Smooth muscle cell of the brain vasculature (primary cell): Measurements from ENCODE around the gene NDST3.

Source experiments
- DNase-seq: peaks from one replicate; pipeline ENCODE4 v3.0.0-alpha.2; 2012; ENCODE audit warnings: low read depth, low spot score

The NDST3 gene

GRCh38 chr4:118081434-118081833 lies 47.1 kb downstream of the NDST3 start:
- DNase-seq = no peak

- DNase-seq = no peak
Measured at GRCh38 chr4:118082182-118082581, 47.9 kb downstream of the NDST3 start.

- DNase-seq = no peak
Measured at GRCh38 chr4:118085700-118086099, 51.4 kb downstream of the NDST3 start.

DNA sequence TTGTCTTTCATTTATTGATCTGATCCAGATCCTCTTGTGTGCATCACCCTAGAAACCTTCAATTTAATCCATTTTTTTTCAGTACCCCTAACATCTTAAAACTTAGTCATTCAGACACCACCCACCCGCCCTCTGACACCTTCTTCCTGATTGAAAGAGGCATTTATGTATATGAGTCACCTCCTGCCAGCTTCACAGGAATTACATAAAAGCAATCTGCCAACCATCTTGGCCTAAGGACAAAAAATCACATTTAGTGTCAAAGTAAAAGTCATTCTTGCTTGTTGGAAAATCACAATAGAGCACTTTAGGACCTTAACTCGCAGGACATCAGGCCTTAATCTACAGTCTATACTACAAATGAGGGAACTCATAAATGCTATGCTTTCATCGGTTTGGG lies 52.1 kb downstream of the NDST3 start:
- DNase-seq = no peak

DNA sequence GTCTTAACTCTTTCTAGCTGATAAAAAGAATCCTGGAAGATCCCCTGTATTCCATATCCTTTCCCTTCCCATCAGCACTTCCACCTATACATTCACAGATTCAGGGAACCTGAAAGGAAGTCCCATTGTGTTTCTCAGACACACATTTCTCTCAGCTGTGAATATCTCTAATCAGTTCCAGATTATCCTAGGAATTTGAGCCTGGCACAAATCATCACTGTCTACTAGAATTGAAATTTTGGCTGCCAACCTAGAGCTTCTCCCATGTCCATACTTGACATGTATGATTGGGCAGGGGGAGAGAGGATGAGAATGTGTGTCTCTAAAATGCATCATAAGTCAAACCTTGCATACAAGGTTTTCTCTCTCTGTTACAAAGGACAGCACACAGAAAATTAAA lies 53.1 kb downstream of the NDST3 start:
- no peak for DNase-seq

- DNase-seq = no peak
Measured at GRCh38 chr4:118099106-118099505, 64.8 kb downstream of the NDST3 start.

DNA sequence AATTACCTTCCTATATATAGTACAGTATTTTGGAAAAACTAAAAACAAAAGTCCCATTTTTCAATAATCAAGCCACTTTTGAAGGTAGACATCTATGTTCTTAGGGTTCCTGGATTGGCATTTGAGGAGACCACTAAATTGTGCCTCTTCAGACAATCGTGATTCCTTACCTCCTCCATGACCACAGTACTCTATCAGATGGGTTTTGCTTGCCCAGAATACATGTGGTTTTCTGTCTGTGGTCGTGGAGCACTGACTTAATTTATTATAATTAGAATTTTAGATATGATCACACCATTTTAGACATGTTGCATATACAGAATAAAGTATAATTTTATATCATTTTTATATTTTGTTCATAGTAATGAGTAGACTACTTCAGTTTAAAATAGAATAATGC lies 67.9 kb downstream of the NDST3 start:
- DNase-seq = no peak

DNA sequence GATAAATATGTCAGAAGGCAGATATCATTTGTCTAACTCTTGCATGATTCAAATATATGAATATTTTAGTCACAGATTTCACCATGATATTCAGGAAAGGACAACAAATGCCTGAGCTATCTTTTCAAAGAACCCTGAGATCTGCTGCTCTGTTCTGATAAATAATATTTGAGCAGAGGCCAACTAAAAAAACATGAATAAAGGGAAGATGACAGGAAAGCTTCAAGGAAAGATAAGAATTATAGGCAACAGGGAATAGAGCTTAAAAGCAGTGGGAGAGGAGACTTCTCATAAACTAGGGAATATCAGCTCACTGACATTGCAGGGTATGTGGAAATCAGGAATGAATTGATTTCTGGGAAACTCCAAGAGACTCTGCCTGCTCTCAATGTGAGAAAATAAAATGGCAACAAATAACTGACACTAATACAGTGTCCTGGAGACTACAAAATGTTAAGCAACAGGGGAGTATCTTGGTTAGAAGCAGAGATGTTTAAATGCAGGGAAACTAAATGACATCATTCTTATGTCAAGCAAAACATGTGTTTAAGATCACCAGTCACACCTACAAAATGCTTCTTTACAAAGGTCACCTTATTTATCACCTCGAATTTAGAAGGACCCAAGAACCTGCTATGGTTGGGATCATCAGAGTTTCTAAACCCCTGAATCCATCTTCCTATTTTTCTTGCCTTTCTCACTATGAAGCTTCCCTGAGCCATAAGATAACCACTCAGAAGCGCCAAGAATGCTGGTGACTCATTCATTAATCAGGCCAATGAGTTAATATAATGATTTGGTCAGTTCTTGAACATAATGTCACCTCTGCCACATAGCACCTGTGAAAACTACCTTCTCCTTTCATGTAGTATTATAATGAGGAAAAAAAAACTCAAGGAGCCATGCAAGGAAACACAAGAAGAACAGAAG lies 78.1 kb downstream of the NDST3 start:
- no peak for DNase-seq

DNA sequence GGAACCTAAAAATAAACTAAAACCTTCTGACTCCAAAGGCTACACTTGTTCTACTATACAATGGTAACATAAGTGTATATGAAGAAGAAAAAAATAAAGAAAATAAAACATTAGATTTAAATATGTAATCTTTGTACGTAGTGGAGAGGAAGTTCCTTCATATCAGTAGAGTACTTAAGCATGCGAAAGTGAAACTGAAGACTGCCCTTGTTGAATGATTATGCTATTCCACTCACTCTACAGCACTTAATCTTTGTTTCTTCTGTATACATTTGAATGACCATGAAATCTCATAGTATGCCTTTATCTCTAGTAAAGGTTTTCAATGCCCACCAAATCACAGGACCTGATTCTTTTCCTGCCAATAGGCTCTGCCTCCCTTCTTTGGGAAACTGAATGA lies 78.9 kb downstream of the NDST3 start:
- DNase-seq = no peak

DNA sequence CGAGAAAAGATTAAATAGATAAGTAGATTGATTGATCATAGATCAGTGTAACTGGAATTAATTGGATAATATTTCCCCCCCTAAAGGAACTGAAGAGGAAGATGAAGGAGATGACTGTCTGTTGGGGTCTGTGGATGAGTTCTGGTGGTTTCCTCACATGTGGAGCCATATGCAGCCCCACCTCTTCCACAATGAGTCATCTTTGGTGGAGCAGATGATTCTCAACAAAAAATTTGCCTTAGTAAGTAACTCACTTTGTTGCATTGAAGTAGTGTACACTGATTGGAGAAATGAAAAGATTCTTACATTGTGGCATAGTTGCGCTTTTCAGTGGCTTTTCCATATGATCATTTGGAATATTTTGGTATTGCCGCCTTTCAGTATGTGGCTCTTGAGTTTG lies 80.4 kb downstream of the NDST3 start:
- no peak for DNase-seq

GRCh38 chr4:118120120-118120760 lies 86.0 kb downstream of the NDST3 start:
- no peak for DNase-seq

DNA sequence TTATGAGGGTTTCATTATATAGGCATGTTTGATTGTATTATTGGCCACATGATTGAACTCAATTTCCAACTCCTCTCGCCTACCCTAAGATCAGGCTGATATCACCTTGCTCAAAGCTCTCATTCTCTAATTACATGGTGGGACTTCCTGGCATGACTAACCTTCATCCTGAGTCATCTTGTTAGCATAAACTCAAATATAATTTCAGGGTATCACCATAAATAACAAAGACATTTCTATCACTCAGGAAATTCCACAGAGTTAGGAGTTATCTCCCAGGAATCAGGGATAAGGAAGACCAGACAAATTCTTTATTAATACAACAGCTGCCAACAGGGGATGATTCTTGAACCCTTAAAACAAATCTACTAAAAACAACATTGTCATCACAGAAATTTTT lies 90.7 kb downstream of the NDST3 start:
- no peak for DNase-seq

DNA sequence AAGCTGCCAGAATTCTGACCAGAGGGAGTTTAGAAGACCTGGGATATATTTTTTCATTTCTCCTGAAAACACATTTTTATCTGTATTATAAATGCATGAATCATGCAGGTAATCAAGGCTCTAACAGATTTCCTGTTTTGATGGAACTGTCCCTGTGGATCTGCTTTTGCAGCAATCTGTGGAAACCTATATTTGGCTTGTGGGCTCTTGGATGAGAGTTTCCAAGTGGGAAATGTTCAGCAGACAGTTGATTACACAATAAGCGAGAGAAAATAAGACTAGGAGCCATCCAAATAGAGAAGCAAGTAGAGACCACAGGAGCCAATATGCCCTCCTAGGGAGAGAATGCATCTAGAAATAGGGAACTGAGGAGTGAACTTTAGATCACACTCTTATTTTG lies 105.0 kb downstream of the NDST3 start:
- DNase-seq = no peak

- no peak for DNase-seq
Measured at GRCh38 chr4:118141240-118141639, 107.0 kb downstream of the NDST3 start.

- DNase-seq = no peak
Measured at GRCh38 chr4:118154649-118155048, 120.4 kb downstream of the NDST3 start.

DNA sequence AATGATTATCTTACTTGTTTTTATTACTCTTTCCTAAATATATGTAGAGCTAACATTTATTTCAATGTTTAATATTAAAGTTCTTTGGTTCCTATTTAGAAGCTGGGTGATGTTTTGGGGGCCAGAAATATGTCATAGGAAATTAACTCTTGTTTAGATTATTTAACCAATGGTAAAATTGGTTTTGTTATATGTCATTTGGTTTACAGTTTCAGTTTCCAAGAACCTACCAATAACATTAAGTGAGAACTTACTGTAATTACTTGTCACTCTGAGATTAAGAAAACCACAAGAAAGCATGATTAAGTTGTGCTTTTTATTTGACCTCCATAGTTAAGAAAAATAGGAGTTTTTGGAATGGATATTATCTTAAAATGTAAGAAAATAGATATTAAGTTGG lies 121.2 kb downstream of the NDST3 start:
- no peak for DNase-seq

DNA sequence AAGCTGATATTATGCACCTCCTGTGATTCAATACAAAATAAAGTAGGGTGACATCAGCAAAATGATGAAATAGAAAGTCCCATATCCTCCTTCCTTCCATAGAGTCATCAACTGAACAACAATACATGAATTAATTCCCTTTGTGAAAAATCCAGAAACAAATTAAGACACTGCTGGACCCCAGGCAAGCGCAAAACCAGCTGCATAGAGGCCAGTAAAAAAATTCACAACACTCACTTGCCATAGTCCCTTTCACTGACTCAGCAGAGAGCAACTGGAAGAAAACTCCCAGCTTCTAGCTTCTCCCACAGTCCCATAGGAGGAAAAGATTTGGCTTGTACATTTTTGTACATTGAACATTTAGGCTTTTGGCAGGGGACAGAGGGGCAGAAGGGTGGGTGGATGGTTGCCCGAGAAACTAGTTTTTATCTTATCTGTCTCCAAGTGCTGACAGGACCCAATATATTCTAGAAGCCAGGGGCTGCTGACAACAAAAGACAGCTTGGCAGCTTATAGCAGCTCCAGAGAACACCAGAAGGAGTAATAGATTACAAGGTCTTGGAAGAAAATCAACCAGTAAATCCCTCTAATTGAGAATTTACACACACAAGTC lies 124.6 kb downstream of the NDST3 start:
- no peak for DNase-seq

- no peak for DNase-seq
Measured at GRCh38 chr4:118167306-118167705, 133.0 kb downstream of the NDST3 start.

DNA sequence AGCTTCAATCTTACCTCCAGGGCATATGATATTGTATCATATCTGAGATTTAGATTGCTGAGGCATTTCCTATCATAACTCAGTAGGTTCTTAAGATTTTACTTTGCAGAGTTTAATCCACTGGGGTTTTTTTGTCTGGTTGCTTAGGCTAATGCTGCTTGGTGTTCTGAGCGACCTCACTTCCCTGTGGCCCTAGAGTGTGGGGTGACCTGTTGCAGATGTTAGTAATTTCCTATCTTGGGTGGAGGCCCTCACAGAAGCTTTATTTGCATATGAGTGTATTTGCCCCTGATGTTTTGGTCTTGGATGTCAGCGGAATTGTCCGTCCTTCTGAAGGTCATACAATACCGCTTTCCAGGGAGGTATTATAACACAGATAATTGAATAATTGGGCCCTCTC lies 137.1 kb downstream of the NDST3 start:
- no peak for DNase-seq

DNA sequence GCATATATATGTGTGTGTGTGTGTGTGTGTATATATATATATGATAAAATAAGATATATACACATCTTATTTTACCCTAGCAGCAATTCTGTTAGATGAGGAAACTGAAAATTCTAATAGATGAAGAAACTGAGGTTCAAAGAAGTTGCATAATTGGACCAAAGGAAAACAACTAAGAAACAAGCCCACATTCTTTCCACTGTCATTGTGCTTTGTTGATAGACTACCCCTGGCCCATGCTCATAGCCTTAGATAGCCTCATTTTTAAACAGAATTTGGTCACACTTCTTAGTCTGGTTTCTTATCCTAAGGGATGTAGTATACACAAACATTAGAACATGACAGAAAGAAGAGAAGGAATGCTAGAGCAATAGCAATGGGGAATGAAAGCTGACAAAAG lies 138.8 kb downstream of the NDST3 start:
- no peak for DNase-seq

- peak; percentile 76 for DNase-seq
Measured at GRCh38 chr4:118173956-118174725, 139.9 kb downstream of the NDST3 start.

GRCh38 chr4:118175506-118175905 lies 141.2 kb downstream of the NDST3 start:
- DNase-seq = no peak
